MM.1S (cell line): ENCODE results near the gene RPS6KA2.

Experiments
- EZH2 ChIP-seq: fragments of 300-600 bp; sonication (generic); optimal IDR thresholded peaks from 2 replicates; pipeline ENCODE3; 2017; ENCODE audit warnings: low read depth, mild to moderate bottlenecking, antibody characterized with exemption, low read length, mixed read lengths
- EZH2phosphoT487 ChIP-seq: fragments of 300-600 bp; sonication (generic); IDR thresholded peaks from 2 replicates; pipeline ENCODE4 v1.6.1; 2018; ENCODE audit warnings: antibody characterized with exemption, low read length

DNA sequence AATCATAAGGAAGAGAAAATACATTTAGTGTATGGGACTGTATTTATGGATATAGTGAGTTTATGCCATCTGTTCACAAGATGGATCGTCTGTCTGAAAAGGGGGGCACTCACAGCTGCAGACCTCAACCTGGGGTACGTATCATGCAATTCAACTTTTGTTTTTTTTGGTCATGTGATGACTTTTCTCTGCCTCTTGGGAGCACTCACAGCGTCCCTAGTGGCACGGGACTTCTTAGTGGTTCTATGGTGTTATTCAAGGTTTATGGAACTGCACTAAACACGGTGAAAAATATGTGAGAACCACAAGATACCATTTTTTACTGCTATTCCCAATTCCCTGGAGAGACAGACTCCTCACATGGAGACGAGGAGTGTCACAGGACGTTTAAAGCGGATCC lies 183.9 kb downstream of the RPS6KA2 start:
- TF ChIP-seq EZH2 (no peak), EZH2phosphoT487 (no peak)
